ENCODE measurements around the gene RYR2.

RYR2 gene

GRCh38 chr1:237041795-237042525 lies at the start of gene RYR2:
RYR2 (plus strand) TSS chr1:237042184; CDS start chr1:237042522, 338 bp downstream.
- no peak for DNase-seq

- no peak for DNase-seq
Observed at GRCh38 chr1:236992449-236992848, 49.5 kb upstream of the RYR2 start.

GRCh38 chr1:236994450-236994849 lies 47.5 kb upstream of the RYR2 start:
- no peak for DNase-seq

- no peak for DNase-seq
Observed at GRCh38 chr1:236997361-236997760, 44.6 kb upstream of the RYR2 start.

GRCh38 chr1:236997882-236998281 lies 44.1 kb upstream of the RYR2 start:
- no peak for DNase-seq

GRCh38 chr1:236998546-236998945 lies 43.4 kb upstream of the RYR2 start:
- DNase-seq, result no peak

GRCh38 chr1:237000191-237000590 lies 41.8 kb upstream of the RYR2 start:
- DNase-seq, result no peak

GRCh38 chr1:237003516-237003915 lies 38.5 kb upstream of the RYR2 start:
- DNase-seq, result no peak

GRCh38 chr1:237004116-237004515 lies 37.9 kb upstream of the RYR2 start, which contains the start of gene MT1HL1:
MT1HL1 (minus strand) TSS chr1:237004441; CDS start chr1:237004372, 69 bp downstream.
- DNase-seq, result no peak

GRCh38 chr1:237005674-237006073 lies 36.3 kb upstream of the RYR2 start:
- DNase-seq, result no peak

GRCh38 chr1:237007147-237007881 lies 34.7 kb upstream of the RYR2 start:
- no peak for DNase-seq

- DNase-seq, result no peak
Observed at GRCh38 chr1:237009611-237010010, 32.4 kb upstream of the RYR2 start.

- no peak for DNase-seq
Observed at GRCh38 chr1:237011432-237011831, 30.6 kb upstream of the RYR2 start.

GRCh38 chr1:237012361-237012760 lies 29.6 kb upstream of the RYR2 start:
- DNase-seq, result no peak

GRCh38 chr1:237012788-237013383 lies 29.1 kb upstream of the RYR2 start:
- no peak for DNase-seq

- DNase-seq, result no peak
Observed at GRCh38 chr1:237013608-237014007, 28.4 kb upstream of the RYR2 start.

GRCh38 chr1:237016626-237017025 lies 25.4 kb upstream of the RYR2 start:
- no peak for DNase-seq

GRCh38 chr1:237018896-237019295 lies 23.1 kb upstream of the RYR2 start:
- DNase-seq, result no peak

- DNase-seq, result no peak
Observed at GRCh38 chr1:237025358-237026074, 16.5 kb upstream of the RYR2 start.

- DNase-seq, result no peak
Observed at GRCh38 chr1:237029240-237029639, 12.7 kb upstream of the RYR2 start.

GRCh38 chr1:237029850-237030535 lies 12.0 kb upstream of the RYR2 start:
- DNase-seq, result no peak

- DNase-seq, result no peak
Observed at GRCh38 chr1:237031480-237031879, 10.5 kb upstream of the RYR2 start.

- no peak for DNase-seq
Observed at GRCh38 chr1:237032029-237032428, 10.0 kb upstream of the RYR2 start.

Measured in NK-92 treated with Interleukin-12 subunit alpha and Interleukin-12 subunit beta, amount 100 ng/mL, for 24 hours (cell line).